IMR-90 (cell line): ENCODE results near the gene WNT7B. TPM values are rescaled to one million over a fixed set of nuclear protein-coding genes. Genes with fewer than 3 reads are reported as not detected.

Experiments used
- ATAC-seq: fragments of 200-7000 bp; cut with Tn5 transposase; 2 replicates; pipeline ENCODE4 v1.9.1; 2020; ENCODE audit warnings: low read depth, mild to moderate bottlenecking, moderate library complexity
- BruUV-seq: library from RNA; stranded (reverse); fragments of 400-500 nt; replicated peaks from 2 replicates; lab custom pipeline; 2021; lab: Mats Ljungman, UMichigan
- CTCF ChIA-PET: fragments of 300-600 bp; formaldehyde crosslinking; extraction: SDS; loops from one replicate; lab custom pipeline; 2021; ENCODE audit warnings: antibody characterized with exemption; lab: Yijun Ruan, JAX
- POLR2A ChIA-PET: fragments of 300-600 bp; sonication (Branson Sonifier 250); formaldehyde crosslinking; loops from one replicate; lab custom pipeline; 2022; ENCODE audit warnings: antibody characterized with exemption; ENCODE audit not compliant: unreplicated experiment; lab: Charles Lee
- DNase-seq: peaks from one replicate; pipeline ENCODE4 v3.0.0; 2013
- H2AFZ ChIP-seq: replicated peaks from 2 replicates; pipeline ENCODE3; 2013; ENCODE audit warnings: low read length, mild to moderate bottlenecking; ENCODE audit not compliant: poor library complexity
- H2AK5ac ChIP-seq: 2 replicates; pipeline ENCODE4 v1.6.1; 2013; ENCODE audit warnings: low read depth, low read length, inconsistent platforms
- H2AK9ac ChIP-seq: replicated peaks from 2 replicates; pipeline ENCODE3; 2013; ENCODE audit warnings: mild to moderate bottlenecking, low read depth, low read length, moderate library complexity; ENCODE audit not compliant: poor library complexity
- H2BK120ac ChIP-seq: 2 replicates; pipeline ENCODE4 v1.6.1; 2013; ENCODE audit warnings: low read depth, low read length, inconsistent platforms
- H2BK15ac ChIP-seq: 3 replicates; pipeline ENCODE4 v1.6.1; 2013; ENCODE audit warnings: low read depth, low read length, inconsistent platforms
- H2BK20ac ChIP-seq: 2 replicates; pipeline ENCODE4 v1.6.1; 2013; ENCODE audit warnings: low read depth, mild to moderate bottlenecking, inconsistent platforms, low read length, moderate library complexity
- H2BK5ac ChIP-seq: 2 replicates; pipeline ENCODE4 v1.6.1; 2013; ENCODE audit warnings: mild to moderate bottlenecking, low read depth, low read length, inconsistent platforms; ENCODE audit not compliant: poor library complexity, severe bottlenecking
- H3K14ac ChIP-seq: replicated peaks from 2 replicates; pipeline ENCODE4 v1.6.1; 2013; ENCODE audit warnings: low read depth, low read length, inconsistent platforms
- H3K18ac ChIP-seq: 2 replicates; pipeline ENCODE4 v1.6.1; 2013; ENCODE audit warnings: low read depth, low read length, control low read depth
- H3K23ac ChIP-seq: 2 replicates; pipeline ENCODE4 v1.6.1; 2013; ENCODE audit warnings: low read depth, low read length, inconsistent platforms
- H3K27ac ChIP-seq: 2 replicates; pipeline ENCODE4 v1.5.1; 2013; ENCODE audit warnings: mild to moderate bottlenecking, control low read depth, low read length; ENCODE audit not compliant: insufficient read depth
- H3K27me3 ChIP-seq: 2 replicates; pipeline ENCODE4 v1.6.1; 2013; ENCODE audit warnings: low read length; ENCODE audit not compliant: control insufficient read depth, insufficient read depth
- H3K36me3 ChIP-seq: 2 replicates; pipeline ENCODE4 v1.6.1; 2013; ENCODE audit warnings: low read length, mixed read lengths; ENCODE audit not compliant: control insufficient read depth, insufficient read depth
- H3K4ac ChIP-seq: 2 replicates; pipeline ENCODE4 v1.6.1; 2013; ENCODE audit warnings: low read depth, low read length, inconsistent platforms
- H3K4me1 ChIP-seq: 2 replicates; pipeline ENCODE4 v1.6.1; 2013; ENCODE audit warnings: low read length, mixed read lengths; ENCODE audit not compliant: control insufficient read depth, insufficient read depth
- H3K4me2 ChIP-seq: 2 replicates; pipeline ENCODE4 v1.6.1; 2013; ENCODE audit warnings: low read depth, mild to moderate bottlenecking, control low read depth, low read length, moderate library complexity
- H3K4me3 ChIP-seq: 2 replicates; pipeline ENCODE4 v1.5.1; 2013; ENCODE audit warnings: low read depth, mild to moderate bottlenecking, control low read depth, low read length, moderate library complexity; ENCODE audit not compliant: insufficient read depth
- H3K56ac ChIP-seq: 2 replicates; pipeline ENCODE4 v1.6.1; 2013; ENCODE audit warnings: low read length, inconsistent platforms; ENCODE audit not compliant: insufficient read depth; ENCODE audit errors: extremely low read depth
- H3K79me1 ChIP-seq, 2 experiments: 2 replicates each; pipeline ENCODE4 v1.6.1; 2013; ENCODE audit warnings: low read length in 2 of 2, inconsistent platforms in 1 of 2, low read depth in 1 of 2
- H3K9ac ChIP-seq: 2 replicates; pipeline ENCODE4 v1.6.1; 2013; ENCODE audit warnings: low read depth, low read length, control low read depth
- H3K9me1 ChIP-seq: 2 replicates; pipeline ENCODE4 v1.6.1; 2013; ENCODE audit warnings: low read length, inconsistent platforms; ENCODE audit not compliant: insufficient read depth
- H3K9me3 ChIP-seq: 2 replicates; pipeline ENCODE4 v1.6.1; 2013; ENCODE audit warnings: low read length; ENCODE audit not compliant: control insufficient read depth, insufficient read depth
- H4K20me1 ChIP-seq: 2 replicates; pipeline ENCODE4 v1.6.1; 2013; ENCODE audit warnings: low read length, inconsistent platforms; ENCODE audit not compliant: insufficient read depth
- H4K5ac ChIP-seq: 2 replicates; pipeline ENCODE4 v1.6.1; 2013; ENCODE audit warnings: mild to moderate bottlenecking, low read depth, low read length, control low read depth
- H4K8ac ChIP-seq, 2 experiments: 2 replicates each; pipeline ENCODE4 v1.6.1; 2013; ENCODE audit warnings: low read depth in 2 of 2, low read length in 2 of 2, control low read depth in 1 of 2, inconsistent platforms in 1 of 2
- H4K91ac ChIP-seq: 2 replicates; pipeline ENCODE4 v1.6.1; 2013; ENCODE audit warnings: low read depth, low read length, inconsistent platforms; ENCODE audit not compliant: insufficient read depth
- CHD1 ChIP-seq: IDR thresholded peaks from 2 replicates; pipeline ENCODE4 v1.6.1; 2012; ENCODE audit warnings: low read depth, low read length, improper control_type of control experiment
- ELK1 ChIP-seq: fragments of 150-350 bp; IDR thresholded peaks from 2 replicates; pipeline ENCODE4 v1.6.1; 2016; ENCODE audit warnings: low read depth, mild to moderate bottlenecking, low read length, moderate library complexity, borderline replicate concordance
- WGBS, 2 experiments: methylation state at CpG; one replicate each; pipeline versions ENCODE4 v1.1.5 to v1.1.7; 2013; ENCODE audit warnings: missing lambda C conversion rate in 2 of 2; ENCODE audit not compliant: insufficient read length in 1 of 2; ENCODE audit errors: extremely low coverage in 2 of 2; 5-methylcytosine and 5-hydroxymethylcytosine counted together
- dilution Hi-C: fragments of 300-500 bp; cut with HindIII; formaldehyde crosslinking; loops from one replicate; pipeline ENCODE4 v1.14.3; 2018; ENCODE audit warnings: low sequenced_read_pairs; ENCODE audit not compliant: unreplicated experiment
- in situ Hi-C: fragments of 300-500 bp; cut with MboI; formaldehyde crosslinking; loops from 3 replicates; pipeline ENCODE4 v1.14.3; 2019; ENCODE audit warnings: low sequenced_read_pairs, inconsistent platforms, mixed read lengths
- intact Hi-C: fragments of 100-400 bp; cut with micrococcal nuclease; formaldehyde crosslinking; loops from 2 replicates; pipeline ENCODE4 v1.10.0; 2022
- polyA plus RNA-seq, 3 experiments: library from polyadenylated mRNA; depleted of rRNA; stranded (reverse); fragments of >200 nt; gene quantifications; 2 replicates each; pipeline ENCODE4 v1.2.3, GENCODE V29; 2012; ENCODE audit warnings: low replicate concordance in 1 of 3
- total RNA-seq: library from RNA; depleted of rRNA; stranded (reverse); fragments of >200 nt; gene quantifications from 2 replicates; pipeline ENCODE4 v1.2.3, GENCODE V29; 2012

Gene WNT7B
- total and polyA plus RNA-seq, 2 of the 4 experiments (the other 2 are of a cell fraction), result under 0.01 to 0.15 TPM

GRCh38 chr22:45915841-45916240 is 61.1 kb downstream of the WNT7B start:
- H3K9me3 ChIP-seq, result peaks cover 8% of the 10 kb centered on the region
- no peaks in the 10 kb centered on the region for H3K36me3 ChIP-seq
- H2AK9ac ChIP-seq, result no peak overlapping the region
- H3K56ac ChIP-seq, result no peak overlapping the region
- in situ Hi-C loops (no loop called here), intact Hi-C loops (no loop called here), dilution Hi-C loops (no loop called here)
- no peak overlapping the region for H3K9ac ChIP-seq
- ATAC-seq (no peak), DNase-seq (no peak)
- no peaks in the 10 kb centered on the region for H4K20me1 ChIP-seq
- H3K9me1 ChIP-seq, result no peaks in the 10 kb centered on the region
- no peak overlapping the region for H3K4ac ChIP-seq
- 75% methylated on average over 7 of the region's 16 CpGs; no CpG with 5 or more reads in 1 of the 2 experiments for WGBS, 2 experiments
- ChIA-PET POLR2A (no interaction called here), CTCF (no interaction called here)
- no peak overlapping the region for H2BK120ac ChIP-seq
- H4K5ac ChIP-seq, result no peak overlapping the region
- no peak overlapping the region for H2BK15ac ChIP-seq
- H4K8ac ChIP-seq, result no peak overlapping the region
- H3K4me3 ChIP-seq, result no peak overlapping the region
- no peak overlapping the region for H3K27ac ChIP-seq
- no peak overlapping the region for H4K91ac ChIP-seq
- no peaks in the 10 kb centered on the region for H3K79me1 ChIP-seq
- H3K27me3 ChIP-seq, result peaks cover 40% of the 10 kb centered on the region; the same call in 1 of the 2 replicates
- H3K23ac ChIP-seq, result no peak overlapping the region
- no peak overlapping the region for H2AFZ ChIP-seq
- no peak overlapping the region for H3K18ac ChIP-seq
- no peak overlapping the region for H2AK5ac ChIP-seq
- H2BK20ac ChIP-seq, result no peak overlapping the region
- no peak overlapping the region for H3K14ac ChIP-seq
- no TSS peak for BruUV-seq
- no peak overlapping the region for H2BK5ac ChIP-seq
- no peak overlapping the region for H3K4me2 ChIP-seq
- H3K4me1 ChIP-seq, result no peaks in the 10 kb centered on the region
- TF ChIP-seq CHD1 (no peak), ELK1 (no peak)
